ENCODE data around the gene CHSY1.
"Not testable (repeated sequence)": the region's sequence is repeated elsewhere in the genome, so short reads cannot be mapped to it uniquely, and the experiment has no call there.

The CHSY1 gene

DNA sequence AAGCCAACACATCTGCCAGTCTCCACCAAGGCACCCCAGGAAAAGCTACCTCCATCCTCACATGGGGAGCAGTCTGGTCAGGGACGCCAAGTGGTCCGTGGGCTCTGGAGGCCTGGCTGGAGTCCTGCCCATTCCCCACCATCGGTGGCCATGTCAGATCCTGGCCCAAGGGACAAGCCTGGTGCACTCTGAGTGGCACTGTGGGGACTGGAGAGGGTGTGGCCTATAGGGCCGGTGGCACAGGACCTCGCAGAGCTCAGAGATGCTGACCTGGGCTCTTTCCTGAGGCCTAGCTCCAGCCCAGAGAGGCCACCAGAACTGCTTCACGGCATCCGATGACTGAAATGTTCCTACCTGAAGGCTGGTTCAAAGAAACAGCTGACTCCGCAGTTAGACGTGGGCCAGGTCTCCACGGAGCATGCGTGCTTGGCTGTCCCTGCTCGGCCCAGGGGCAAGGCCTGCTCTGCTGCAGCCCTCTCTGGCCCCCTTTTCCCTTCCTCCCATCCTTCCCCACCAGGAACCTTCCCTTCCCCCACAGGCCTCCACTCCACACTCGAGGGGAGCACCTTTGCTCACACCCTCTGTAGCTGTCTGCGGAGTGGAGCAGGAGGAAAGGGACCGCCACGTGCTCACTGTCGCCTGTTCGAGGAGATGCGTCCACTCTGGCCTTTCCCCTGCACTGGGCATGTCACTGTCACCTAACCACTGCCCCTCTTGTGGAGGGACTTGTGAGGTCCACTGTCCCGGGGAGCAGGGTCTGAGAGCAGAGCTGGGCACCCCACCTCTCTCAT lies 119.3 kb downstream of the CHSY1 start:
- no peak for DNase-seq

DNA sequence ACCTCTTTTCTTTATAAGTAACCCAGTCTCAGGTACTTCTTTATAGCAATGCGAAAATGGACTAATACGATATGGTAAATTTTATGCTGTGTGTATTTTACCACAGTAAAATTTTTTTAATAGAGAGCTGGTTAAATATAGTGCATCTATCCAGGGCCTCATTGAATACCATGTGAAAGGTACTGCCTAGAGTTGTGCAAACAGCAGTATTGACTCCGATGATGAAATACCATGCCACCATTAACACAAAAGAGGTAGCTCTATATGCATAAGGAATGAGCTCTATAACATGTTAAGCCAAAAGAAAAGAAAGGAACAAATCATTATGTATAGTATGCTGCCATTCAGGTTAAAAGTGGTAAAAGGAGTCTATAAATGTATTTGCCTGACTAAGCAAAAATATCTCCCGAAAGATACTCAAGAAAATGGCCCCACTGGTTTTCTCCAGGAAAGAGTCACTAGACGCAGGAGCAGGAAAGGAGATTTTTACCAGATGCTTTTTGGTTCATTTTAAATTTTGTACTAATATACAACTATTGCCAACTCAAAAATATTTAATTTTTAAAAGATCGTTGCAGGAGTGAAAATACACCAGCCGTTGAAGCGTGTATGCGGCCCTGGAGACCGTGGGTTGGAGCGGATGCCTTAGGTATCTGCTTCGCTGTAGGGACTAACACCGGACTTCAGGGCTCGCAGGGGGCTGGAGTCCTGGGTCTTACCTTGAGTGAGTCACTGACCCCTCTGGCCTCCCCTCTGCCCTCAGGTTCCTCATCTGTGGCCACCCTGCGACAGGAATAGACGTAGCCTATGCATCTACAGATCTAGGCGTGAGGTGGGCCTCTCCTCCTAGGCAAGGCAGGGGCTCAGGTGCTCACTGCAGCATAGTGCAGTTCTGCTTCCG lies 120.1 kb downstream of the CHSY1 start:
- no peak for DNase-seq

GRCh38 chr15:101129851-101130380 lies 121.9 kb downstream of the CHSY1 start:
- no peak for DNase-seq

GRCh38 chr15:101128221-101129015 lies 123.4 kb downstream of the CHSY1 start:
- DNase-seq, result no peak

DNA sequence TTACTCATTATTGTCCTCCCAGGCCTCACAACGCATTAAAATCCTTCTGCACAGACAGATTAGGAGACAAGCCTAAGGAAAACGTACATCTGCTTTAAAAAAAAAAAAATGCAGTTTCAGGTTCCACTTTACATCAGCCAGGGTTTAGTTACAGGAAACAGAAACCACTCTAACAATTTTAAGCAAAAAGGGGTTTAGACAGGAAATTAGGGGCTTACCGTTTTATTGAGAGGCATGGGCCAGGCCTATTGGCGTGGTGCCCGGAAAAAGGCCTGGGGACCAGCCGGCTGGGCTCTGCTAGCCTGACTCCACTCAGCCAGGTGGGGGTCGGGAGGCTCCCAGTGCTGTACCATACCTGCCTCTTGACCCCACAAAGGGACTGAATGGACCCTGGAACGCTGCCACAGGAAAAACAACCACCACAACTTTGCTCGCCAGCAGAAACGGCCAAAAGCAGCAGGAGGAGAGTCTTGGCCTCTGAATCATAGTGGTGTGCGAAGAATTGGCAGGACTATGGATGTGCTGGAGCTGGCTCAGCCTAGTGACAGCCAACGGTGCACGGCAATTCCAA lies 124.3 kb downstream of the CHSY1 start:
- peak; percentile 79 for DNase-seq

- no peak for DNase-seq
Measured at GRCh38 chr15:101126618-101127505, 125.0 kb downstream of the CHSY1 start.

- not testable (repeated sequence) for DNase-seq
Measured at GRCh38 chr15:101125881-101126428, 125.9 kb downstream of the CHSY1 start.

Data from activated effector memory CD4-positive, alpha-beta T cell treated with anti-CD3 and anti-CD28 coated beads, Interleukin-2, amount 50 U/mL, for 16 hours (primary cell).